Stimulated activated CD8-positive, alpha-beta memory T cell treated with anti-CD3 and anti-CD28 coated beads, Interleukin-12 subunit alpha, Interleukin-12 subunit beta, amount 100 ng/mL, for 4 hours (primary cell): Measurements from ENCODE around the gene SOX3.

Experiments
- DNase-seq: peaks from one replicate; pipeline ENCODE4 v3.0.0-alpha.2; 2020; ENCODE audit warnings: low read depth

SOX3 gene

GRCh38 chrX:140504371-140505324, at the start of gene SOX3:
TSS of gene SOX3 (minus strand) at chrX:140505069. CDS start at chrX:140505060, 9 bp downstream.
- DNase-seq = no peak

GRCh38 chrX:140548985-140549384, 44.1 kb upstream of the SOX3 start:
- no peak for DNase-seq

GRCh38 chrX:140526171-140526570, 21.3 kb upstream of the SOX3 start:
- no peak for DNase-seq

GRCh38 chrX:140525448-140525847, 20.6 kb upstream of the SOX3 start:
- DNase-seq = no peak

GRCh38 chrX:140524556-140524955, 19.7 kb upstream of the SOX3 start:
- DNase-seq = no peak

- no peak for DNase-seq
Observed at GRCh38 chrX:140521393-140521792, 16.5 kb upstream of the SOX3 start.

- no peak for DNase-seq
Observed at GRCh38 chrX:140514554-140514953, 9.7 kb upstream of the SOX3 start.

DNA sequence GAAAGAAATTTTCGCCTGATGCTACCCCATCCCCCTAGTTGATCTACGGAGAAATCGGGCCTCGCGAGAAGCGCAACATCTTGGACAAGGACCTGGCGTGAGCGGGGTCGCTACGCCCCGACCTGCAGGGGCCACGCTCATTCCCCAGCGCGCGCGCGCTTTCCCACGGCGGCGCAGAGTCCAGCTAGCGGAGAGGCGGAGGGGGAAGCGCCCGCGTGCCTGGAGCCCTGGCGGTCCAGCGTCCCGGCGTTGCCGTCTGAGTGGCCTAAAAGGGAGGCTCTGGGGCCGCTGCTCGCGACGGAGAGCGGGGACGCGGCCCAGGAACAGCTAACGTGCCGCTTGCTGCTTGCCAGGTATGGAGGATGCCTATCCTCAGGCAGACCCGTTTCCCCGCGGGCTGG, 6.0 kb upstream of the SOX3 start:
- no peak for DNase-seq

GRCh38 chrX:140510306-140510676, 5.4 kb upstream of the SOX3 start:
- DNase-seq = no peak

- DNase-seq = no peak
Observed at GRCh38 chrX:140509468-140510305, 4.8 kb upstream of the SOX3 start.

GRCh38 chrX:140508958-140509357, 4.1 kb upstream of the SOX3 start:
- DNase-seq = no peak

DNA sequence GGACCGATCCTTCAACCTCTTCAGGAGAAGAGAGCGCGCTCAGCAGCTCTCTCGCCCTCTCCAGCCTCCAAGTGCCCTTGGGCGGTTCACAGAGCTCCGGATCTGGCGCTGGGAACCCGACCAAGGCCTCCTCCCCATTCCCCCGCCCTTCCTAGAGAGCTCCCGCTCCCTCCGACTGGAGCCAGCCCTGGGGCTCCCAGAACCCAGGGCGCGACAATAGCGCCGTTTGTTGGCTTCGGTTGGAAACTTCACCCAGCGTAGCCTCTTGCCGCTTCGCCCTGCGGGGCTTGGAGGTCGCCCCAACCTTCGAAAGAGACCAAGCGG, 3.1 kb upstream of the SOX3 start:
- DNase-seq = no peak

DNA sequence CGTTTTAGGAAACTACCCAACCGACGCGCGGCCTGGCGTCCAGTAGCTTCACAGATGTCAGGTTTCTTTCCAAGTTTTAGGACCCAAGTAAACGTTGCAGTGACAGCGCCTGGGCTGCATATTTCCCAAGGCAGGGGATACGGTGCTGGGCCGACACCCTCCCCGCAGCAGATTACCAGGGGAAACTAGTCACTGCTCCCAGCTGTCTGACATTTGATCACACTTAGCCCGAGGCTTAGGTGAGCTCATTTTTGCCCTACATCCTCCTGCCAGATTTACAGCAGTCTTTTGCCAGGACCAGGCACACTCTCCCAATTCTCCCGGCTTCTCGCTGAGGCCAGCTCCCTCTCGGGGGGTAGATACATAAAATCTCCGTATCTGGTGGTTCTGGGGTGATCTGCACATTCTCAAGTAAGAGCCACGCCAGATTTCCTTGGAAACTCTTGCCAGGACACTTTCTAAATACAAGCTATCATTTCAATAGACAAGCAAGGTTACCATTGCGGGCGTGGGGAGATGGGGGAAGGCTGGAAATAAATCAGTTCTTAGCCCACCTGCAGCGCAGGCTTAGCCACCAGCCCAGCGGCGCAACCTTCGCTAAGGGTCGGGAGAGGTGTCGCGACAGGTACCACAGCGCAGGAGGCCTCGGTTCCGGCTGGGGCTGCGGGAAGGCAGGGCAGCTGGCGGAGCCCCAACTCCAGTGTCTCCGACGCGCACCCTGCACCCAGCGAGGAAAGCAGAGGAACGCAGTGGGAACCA, 2.5 kb upstream of the SOX3 start:
- no peak for DNase-seq

GRCh38 chrX:140505421-140506337, 810 bp upstream of the SOX3 start:
- DNase-seq = no peak

DNA sequence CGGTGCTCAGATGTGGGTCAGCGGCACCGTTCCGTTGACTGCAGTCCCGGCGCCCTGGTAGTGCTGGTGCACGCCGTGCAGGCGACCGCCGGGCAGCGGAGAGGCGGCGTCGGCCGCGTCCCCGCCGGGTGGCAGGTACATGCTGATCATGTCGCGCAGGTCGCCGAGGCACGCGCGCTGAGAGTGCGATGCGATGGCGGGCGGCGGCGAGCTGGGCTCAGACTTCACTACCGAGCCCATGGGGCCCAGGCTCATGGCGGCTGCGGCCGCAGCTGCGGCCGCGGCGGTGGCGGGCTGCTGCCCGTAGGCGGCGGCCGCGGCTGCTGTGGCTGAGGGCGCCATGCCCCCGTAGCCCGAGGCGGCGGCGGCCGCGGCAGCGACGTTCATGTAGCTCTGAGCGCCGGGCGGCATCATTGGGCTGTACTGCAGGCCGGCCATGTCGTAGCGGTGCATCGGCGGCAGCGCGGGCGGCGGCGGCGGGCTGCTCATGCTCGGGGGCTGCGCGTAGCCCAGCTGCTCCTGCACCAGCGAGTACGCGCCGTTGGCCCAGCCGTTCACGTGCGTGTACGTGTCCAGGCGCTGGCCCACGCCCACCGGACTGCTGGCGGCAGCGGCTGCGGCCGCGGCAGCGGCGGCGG, 1.0 kb downstream of the SOX3 start:
- no peak for DNase-seq

DNA sequence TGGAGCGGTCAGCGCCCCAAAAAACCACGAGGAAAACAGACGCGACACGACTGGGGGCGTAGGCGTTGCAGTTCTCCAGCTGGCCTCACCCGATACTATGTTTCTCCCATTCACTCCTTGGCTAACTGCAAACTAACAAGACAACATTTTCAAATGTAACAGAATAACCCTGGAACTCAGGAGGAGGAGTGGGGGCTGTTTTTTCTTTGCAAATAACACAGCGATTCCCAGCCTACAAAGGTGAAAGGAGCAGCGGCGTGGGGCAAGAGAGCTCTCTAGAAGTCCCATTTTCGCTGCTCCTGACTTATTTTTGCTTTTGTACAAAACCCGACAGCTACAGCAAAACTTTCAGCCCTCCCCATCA, 1.6 kb downstream of the SOX3 start:
- DNase-seq = no peak

DNA sequence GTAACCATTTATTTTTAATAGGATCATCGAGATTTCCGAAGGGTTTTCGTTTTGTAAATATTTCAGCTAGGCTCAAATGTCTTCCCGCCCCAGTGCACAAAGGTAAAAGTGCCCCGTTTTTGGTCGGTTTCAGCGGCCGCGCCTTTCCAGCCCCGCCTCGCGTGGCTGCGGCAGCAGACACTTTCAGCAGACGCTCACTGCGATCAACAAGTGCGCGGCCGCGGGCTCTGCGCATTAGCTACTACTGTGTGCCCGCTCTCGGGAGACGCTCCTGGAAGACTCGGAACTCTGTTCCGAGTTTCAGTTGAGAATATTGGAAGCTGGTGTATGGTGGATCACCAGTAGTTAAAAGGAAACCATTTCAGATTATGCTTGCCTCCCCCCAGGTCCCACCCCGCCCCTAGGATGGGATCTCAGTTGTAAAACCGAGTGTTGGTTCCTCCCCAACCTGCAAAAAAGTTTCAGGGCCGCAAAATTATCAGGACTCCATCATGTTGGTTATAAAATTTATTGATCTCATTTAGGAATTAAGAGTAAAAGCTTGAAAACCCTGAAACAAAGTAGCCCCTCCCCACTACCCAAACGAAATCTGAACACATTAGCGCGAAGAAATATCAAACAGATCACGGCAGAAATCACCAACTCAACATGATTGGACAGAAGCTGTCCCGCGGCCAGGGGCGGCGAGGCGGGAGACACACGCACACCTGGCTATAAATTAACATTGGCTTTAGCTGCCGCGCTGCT, 2.2 kb downstream of the SOX3 start:
- no peak for DNase-seq

- no peak for DNase-seq
Observed at GRCh38 chrX:140501940-140502468, 2.9 kb downstream of the SOX3 start.

GRCh38 chrX:140501321-140501720, 3.5 kb downstream of the SOX3 start:
- no peak for DNase-seq

GRCh38 chrX:140500441-140500840, 4.4 kb downstream of the SOX3 start:
- no peak for DNase-seq
